Activated CD4-positive, alpha-beta T cell treated with anti-CD3 and anti-CD28 coated beads, Interleukin-2, Interleukin-4, amounts not matched to agents 100 ng/mL and 50 ng/mL, durations not matched to agents 16 hours and 8 hours (primary cell): ENCODE results near the gene MAP4K3.
"Not testable (repeated sequence)": the region's sequence is repeated elsewhere in the genome, so short reads cannot be mapped to it uniquely, and the experiment has no call there.

Experiments used
- DNase-seq: peaks from one replicate; pipeline ENCODE4 v3.0.0-alpha.2; 2020; ENCODE audit warnings: low spot score

The MAP4K3 gene

DNA sequence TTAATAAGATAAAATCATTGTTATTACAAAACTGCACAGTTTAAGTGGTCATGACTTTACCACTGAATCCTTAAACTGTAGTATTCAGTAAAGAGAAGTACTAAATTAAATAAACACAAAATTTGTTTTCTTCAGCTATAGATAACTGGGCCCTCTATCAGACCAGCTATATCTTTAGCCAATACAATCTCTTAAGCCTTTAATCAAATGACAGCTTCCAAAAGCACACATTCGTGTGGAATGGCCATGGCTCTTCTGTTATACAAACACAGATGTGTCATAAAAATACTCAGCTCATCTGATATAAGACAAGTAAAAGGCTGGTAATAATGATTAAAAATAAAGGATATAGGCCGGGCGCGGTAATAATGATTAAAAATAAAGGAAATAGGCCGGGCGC, 135.7 kb downstream of the MAP4K3 start:
- DNase-seq = no peak

DNA sequence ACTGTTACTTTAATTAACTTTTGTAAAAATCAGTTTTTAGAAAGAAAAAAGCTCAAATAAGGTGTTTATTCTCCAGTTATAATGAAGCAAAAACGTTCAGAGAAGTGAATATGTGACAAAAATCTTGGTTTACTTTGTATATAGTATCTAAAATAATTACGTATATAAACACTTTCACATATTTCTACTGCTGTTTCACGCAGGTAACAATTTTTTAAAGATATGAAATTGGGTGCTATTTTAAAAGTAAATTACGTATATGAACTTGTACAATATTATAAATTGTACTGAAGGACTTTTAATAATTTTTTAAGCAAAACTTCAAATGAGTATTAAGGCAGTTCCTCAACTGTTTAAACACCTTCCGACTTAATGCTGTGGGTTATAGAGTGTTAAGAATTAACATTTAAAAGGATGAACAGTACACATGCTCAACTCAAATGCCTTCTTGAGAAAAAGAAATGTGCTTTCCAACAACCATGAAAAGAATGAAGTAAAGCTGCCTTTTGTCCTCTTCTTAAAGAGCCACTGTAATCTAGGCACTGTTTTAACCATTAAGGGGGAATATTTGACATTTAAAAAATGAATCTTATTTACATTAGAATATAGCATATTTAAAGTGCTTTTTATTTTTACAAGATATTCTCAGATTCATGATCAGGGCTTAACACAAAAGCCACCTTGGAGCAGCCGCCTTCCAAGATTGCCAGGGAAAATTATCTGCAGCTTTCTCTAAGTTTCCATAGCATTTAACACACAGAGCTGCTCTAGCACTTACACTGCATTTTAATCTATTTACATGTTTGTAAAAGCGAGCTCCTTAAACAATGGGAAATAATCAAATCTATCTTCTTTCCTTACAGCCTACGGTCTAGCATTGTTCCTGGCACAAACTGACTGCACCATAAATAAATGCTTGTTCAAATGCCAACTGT, 136.8 kb downstream of the MAP4K3 start:
- DNase-seq = no peak

DNA sequence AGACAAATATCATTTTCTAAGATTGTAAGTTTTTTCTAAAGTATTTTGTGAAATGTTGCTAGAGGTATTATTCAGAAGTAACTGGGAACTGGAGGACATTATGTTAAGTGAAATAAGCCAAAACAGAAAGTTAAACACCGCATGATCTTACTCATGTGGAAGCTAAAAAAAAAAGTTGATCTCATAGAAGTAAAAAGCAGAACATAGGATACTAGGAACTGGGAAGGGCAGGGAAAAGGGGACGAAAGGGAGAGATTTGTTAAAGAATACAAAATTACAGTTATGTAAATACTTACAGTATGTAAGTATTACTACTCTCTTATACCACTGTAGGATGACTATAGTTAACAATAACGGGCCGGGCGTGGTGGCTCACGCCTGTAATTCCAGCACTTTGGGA, 146.7 kb downstream of the MAP4K3 start:
- DNase-seq = no peak

DNA sequence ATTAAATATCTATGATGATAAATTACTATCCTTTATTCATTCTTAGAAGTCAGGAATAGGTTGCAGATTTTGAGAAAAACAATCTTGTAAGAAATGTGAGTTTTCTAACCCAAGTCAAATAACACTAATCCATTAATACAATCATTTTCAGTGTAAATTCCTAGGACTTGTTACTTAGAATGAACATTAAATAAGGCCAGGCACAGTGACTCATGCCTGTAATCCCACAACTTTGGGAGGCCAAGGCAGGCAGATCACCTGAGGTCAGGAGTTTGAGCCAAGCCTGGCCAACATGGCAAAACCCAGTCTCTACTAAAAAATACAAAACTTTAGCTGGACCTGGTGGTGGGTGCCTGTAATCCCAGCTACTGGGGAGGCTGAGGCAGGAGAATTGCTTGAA, 147.5 kb downstream of the MAP4K3 start:
- DNase-seq = no peak

DNA sequence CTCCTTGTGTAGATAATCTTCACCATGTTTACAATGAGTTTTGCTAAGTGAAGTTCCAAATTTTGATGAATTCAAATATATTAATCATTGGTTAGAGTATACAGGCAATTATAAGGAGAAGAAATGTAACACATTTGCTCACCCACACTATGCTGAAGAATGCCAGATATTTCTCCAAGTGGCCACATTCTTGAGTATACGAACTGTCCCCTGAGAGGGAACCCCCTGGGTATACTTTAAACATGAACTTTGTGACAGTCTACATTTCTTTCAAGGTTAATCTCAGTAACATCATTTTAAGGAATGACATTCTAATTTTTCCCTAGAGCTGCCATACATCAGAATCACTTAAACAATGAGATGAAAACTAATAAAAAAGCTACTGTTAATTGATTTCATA, 153.5 kb downstream of the MAP4K3 start:
- DNase-seq = no peak

DNA sequence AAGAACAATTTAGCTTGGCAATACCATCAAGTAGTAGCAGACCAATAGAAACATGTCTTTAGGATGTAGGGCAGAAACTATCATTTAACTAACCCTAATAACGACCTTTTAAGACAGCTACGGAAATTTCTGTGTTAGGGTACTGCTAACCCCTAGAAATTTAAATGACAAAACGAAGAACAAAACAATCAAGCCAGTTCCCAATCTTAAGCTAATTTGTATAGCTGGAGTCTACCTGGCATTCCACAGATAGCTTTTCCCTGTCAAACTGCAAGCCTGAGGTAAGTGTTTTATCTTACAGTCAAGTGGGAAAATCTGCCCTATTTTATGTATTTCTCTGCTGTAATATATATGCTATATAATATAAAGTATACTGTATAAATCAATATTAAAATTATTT, 155.7 kb downstream of the MAP4K3 start:
- no peak for DNase-seq

DNA sequence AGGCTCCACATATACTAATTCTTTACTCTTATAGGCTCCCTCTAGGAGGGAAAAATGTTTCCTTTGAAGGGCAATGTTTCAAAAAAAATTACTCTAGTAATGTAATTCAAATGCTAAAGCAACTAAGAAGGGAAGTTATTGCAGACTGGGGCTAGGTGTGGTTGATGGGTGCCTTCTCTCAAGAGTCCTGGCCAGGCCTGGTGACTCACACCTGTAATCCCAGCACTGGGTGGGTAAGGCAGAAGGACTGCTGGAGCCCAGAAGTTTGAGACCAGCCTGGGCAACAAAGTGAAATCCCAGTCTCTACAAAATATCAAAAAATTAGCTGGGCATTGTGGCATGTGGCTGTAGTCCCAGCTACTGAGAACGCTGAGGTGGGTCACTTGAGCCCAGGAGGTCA, 162.1 kb downstream of the MAP4K3 start:
- no peak for DNase-seq

DNA sequence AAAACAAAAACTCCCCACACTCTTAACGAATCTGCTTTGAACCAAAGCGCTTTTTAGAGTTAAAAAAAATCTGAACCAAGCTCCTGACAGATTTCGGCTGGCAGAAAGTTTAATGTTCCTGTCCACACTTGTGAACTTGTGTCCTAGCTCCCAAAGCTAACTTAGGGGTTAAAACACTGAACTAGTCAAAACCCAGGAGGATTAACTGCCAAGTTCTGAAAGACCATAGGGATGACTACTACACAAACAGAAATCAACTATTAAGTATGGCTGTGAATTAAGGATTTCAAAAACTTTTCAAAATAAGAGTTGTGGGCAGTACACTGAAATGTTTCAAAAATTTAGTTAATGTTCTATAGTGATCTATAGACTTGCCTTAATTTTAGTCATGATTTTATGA, 167.1 kb downstream of the MAP4K3 start:
- no peak for DNase-seq

DNA sequence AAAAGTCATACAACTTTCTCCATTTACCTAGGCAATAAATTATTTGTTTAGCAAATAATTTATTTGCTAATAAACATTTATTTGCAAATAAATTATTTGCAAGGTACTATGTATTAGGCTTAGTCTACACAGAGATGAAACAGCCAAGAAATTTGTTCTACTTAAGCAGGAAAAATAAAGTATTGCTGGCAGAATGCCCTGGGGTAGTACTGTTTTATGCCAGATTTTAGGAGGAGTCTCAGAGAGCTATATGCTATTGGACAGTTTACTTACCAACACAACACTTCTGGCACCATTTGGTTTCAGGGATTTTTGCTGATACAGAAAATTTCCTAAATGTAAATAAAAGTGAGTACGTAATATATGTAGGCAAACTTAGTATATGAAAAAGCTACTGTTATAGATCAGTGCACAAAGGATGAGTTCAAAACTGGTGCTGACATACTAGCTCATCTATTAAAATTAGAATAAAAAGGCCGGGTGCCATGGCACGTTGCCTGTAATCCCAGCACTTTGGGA, 170.1 kb downstream of the MAP4K3 start:
- DNase-seq = no peak

DNA sequence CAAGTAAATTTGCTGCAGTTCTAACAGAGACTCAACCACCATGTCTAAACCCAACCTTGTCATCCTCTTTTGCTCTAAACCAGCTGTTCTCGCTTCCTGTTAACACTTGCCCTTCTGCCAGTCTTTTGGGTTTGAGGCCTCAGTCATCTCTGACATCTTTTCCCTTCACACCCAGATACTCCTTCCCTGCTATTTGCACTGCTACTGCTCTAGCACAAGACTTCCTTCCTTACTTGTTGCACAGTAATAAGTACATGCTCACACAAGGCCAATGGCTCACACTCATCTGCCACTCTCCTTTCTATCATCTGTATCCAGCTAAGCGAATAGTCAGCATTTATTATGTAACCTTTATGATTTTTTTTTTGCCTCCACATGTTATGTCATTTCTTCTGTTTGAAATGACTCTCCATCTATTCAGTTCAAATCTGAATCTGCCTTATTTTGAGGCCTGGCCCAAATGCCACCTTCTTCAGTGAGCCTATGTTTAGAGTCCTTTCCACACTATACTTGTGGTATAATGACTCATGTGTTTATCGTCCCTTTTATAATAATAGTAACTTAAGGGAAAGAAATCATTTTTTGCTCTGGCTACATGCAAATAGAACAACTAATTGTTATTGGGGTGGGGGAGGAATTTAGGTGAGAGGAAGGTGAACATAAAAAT, 170.8 kb downstream of the MAP4K3 start:
- DNase-seq = peak; percentile 71

DNA sequence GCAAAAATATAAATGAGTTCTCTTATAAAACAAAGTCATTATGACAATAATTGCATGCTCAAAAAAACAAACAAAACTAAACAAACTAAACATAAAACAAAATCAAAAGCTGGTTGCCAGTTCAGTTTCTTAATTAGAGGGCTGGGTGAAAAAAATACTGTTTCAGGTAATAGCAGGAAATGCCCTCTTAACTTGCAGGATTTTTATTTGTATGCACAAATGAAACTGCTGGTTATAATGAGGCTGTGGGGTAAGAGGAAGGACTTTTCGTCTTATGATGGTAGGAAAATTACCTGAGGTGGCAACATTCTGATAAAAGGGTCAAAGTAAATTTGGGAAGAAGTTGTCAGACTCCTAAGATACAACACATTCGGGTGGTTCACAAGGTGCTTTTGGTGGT, 171.8 kb downstream of the MAP4K3 start:
- no peak for DNase-seq

DNA sequence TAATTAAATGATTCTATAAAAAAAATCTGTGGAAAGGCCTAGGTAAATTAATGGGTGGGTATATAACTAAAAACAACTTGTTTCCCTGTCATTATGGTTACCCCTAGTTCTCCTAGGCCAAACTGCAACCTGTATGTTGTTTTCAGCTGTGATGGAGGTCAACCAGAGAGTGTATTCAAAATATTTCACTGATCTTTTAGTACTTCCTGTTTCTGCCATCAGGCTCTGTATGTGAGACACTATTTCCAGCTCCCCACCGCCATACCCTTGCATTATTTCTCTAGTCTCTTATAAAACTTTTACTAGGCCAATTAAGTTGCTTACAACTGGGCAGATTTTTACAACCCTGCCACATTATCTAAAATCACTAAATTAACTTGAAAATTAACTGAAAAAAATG, 172.4 kb downstream of the MAP4K3 start:
- no peak for DNase-seq

DNA sequence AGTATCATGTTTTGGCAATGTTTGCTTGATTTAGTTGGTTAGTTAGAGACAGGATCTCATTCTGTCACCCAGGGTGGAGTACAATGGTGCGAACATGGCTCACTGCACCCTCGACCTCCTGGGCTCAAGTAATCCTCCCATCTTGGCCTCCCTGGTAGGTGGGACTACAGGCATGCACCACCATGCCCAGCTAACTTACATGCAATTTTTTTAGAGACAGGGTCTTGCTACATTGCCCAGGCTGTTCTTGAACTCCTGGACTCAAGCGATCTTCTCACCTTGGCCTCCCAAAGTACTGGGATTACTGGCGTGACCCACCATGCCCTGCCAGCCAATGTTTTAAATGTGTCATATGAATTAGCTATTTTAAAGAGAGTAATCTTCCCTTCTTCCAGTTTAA, 177.0 kb downstream of the MAP4K3 start:
- DNase-seq = no peak

DNA sequence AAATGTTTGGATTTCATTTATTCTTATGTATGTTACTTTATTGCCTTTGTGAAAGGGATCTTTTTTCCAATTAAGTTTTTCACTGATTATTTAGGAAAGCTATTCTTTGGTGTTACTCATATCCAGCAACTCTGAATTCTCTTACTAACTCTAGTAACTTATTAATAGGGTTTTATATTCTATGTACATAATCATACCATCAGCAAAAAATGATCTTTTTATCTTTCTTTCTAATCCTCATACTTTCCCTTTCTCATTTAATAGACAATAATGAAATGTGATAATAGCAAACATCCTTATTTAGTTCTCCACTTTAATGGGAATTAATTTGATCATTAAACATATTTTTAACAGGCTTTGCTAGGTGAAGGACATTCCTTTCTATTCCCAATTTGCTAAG, 181.0 kb downstream of the MAP4K3 start:
- no peak for DNase-seq

DNA sequence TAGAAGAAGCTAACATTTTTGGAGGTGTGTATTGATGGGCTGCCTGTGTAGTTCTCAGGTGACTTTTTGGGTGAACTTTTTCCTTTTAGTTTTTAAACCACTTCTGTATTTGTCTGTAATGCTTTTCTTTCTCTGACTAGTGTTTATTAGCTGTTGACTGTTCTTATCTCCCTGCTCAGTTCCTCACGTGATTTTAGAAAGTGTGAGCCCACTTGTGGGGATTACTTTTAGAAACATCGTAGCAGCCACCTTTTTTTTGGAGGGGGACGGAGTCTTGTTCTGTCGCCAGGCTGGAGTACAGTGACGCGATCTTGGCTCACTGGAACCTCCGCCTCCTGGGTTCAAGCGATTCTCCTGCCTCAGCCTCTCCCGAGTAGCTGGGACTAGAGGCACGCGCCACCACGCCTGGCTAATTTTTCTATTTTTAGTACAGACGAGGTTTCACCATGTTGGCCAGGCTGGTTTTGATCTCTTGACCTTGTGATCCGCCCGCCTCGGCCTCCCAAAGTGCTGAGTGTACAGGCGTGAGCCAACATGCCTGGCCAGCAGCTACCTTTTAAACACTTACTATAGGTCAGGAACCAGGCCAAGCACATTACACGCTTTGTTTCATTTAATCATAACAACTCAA, 184.1 kb downstream of the MAP4K3 start:
- DNase-seq = no peak

DNA sequence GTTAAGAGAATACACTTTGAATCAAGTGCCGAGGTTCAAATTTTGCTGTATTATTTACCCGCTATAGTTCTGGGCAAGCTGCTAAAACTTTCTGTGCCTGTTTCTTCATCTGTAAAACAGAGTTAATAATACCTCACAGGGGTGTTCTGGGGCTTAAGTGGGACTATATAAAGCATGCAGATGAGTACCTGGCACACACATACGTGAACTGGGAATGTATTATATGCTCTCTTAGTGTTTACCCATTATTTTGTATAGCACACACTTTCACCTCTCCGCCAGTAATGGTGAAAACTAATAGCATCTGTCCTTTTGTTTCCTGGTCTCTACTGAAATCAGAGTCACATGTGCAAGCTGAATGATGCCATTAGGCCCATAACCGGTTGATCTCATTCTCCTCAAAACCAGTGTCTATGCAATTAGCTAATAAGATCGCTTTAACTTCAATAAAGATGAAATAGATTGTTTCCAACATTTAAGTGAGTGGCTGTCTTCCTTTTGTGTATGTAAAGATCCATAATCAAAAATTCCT, 189.5 kb downstream of the MAP4K3 start:
- no peak for DNase-seq

DNA sequence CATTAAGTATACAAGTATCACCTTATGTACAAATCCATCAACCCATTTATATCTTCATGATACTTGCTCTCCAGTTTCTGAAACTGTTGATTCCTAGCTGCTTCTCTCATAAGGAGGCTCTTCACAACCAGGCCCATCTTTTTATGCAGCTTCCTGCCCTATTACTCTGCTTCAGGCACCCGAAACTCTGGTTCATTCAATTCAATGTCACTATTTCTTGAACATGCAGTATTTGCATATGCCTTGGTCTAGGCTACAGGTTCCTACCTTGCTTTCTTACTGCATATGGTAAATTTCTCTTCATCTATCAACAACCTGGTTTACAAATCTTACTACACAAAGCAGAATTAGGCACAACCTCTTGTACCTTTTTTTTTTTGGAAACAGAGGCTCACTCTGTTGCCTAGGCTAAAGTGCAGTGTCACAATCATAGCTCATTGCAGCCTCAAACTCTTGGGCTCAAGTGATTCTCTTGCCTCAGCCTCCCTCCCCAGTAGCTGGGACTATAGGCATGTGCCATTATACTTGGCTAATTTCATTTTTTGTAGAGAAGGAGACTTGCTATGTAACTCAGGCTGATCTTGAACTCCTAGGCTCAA, 190.6 kb downstream of the MAP4K3 start:
- DNase-seq = no peak

DNA sequence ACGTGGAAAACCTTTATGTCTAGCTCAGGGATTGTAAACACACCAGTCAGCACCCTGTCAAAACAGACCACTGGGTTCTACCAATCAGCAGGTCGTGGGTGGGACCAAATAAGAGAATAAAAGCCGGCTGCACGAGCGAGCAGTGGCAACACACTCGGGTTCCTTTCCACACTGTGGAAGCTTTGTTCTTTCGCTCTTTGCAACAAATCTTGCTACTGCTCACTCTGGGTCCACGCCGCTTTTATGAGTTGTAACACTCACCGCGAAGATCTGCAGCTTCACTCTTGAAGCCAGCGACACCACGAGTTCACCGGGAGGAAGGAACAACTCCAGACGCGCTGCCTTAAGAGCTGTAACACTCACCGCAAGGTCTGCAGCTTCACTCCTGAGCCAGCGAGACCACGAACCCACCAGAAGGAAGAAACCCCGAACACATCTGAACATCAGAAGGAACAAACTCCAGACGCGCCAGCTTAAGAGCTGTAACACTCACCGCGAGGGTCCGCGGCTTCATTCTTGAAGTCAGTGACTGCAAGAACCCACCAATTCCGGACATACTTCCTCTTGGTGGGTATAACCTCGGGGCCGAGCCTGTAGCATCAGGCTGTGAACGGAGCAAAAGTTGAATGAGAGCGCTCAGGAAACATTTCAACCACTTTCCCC, 192.0 kb downstream of the MAP4K3 start:
- DNase-seq = peak; percentile 24

DNA sequence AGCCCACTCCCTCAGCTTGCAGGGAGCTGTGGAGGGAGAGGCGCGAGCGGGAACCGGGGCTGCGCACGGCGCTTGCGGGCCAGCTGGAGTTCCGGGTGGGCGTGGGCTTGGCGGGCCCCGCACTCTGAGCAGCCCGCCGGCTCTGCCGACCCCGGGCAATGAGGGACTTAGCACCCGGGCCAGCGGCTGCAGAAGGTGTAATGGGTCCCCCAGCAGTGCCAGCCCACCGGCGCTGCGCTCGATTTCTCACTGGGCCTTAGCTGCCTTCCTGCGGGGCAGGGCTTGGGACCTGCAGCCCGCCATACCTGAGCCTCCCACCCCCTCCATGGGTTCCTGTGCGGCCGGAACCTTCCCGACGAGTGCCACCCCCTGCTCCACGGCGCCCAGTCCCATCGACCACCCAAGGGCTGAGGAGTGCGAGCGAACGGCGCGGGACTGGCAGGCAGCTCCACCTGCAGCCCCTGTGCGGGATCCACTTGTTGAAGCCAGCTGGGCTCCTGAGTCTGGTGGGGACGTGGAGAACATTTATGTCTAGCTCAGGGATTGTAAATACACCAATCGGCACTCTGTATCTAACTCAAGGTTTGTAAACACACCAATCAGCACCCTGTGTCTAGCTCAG, 192.7 kb downstream of the MAP4K3 start:
- not testable (repeated sequence) for DNase-seq

DNA sequence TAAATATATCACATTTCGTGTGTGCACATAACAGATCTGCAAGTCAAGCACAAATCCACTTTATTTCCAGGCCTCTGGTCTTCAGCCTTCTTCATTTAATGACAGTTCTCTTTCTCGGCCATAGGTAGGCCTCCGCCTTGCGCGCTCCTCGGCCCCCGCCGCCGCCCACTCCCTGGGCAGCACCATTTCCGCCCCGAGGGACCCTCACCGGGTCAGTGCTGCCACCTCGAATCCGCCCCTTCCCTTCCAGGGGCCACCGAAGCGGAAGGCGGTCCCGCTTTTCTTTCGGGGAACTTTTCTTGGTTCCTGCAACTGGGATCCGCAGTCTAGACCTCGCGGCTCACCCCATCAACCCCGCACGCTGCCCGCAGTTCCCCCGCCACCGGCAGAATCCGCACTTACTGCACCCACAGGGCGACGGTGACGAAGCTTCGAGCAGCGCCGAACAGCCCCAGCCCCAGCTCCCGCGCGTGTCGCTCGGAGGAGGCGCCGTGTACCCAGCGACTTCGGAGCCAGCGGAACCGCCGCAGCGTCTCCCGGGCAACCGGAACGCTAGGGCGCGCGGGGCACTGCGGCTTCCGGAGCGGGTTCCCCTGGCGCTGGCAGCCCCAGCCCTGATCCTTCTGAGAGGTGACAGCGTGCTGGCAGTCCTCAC, 193.5 kb downstream of the MAP4K3 start, which contains the start of gene CDKL4:
Gene CDKL4, minus strand, starts transcription at position 502 of the 655 bp plus-strand sequence.
- DNase-seq = no peak
